Tibial artery (tissue), 4 donors: ENCODE data around the gene IL22RA2.
"Not testable (repeated sequence)": the region's sequence is repeated elsewhere in the genome, so short reads cannot be mapped to it uniquely, and the experiment has no call there.

Experiments
- DNase-seq, 2 donors: peaks; one replicate each; pipeline ENCODE4 v3.0.0-alpha.2; 2019
- H3K27ac ChIP-seq, 2 donors: fragments of 200-600 bp; sonication (generic) in 1 of 2; 1 replicate in 1 of 2; 2 replicates in 1 of 2; pipeline ENCODE4 v1.5.1; 2018 to 2019; ENCODE audit warnings: mild to moderate bottlenecking in 1 of 2
- H3K27me3 ChIP-seq, 2 donors: fragments of 200-600 bp; sonication (generic) in 1 of 2; one replicate each; pipeline versions ENCODE4 v1.5.1 to v1.6.0; 2016 to 2019
- H3K36me3 ChIP-seq, 3 donors: fragments of 200-600 bp; sonication (generic) in 2 of 3; one replicate each; pipeline ENCODE4 v1.5.1; 2016 to 2019; ENCODE audit warnings: mild to moderate bottlenecking in 2 of 3
- H3K4me1 ChIP-seq, 4 donors: fragments of 200-600 bp; sonication (generic) in 2 of 4; 1 replicate in 3 of 4; 2 replicates in 1 of 4; pipeline ENCODE4 v1.5.1; 2016 to 2019
- H3K4me3 ChIP-seq, 2 donors: fragments of 200-600 bp; sonication (generic) in 1 of 2; 1 replicate in 1 of 2; 2 replicates in 1 of 2; pipeline ENCODE4 v1.5.1; 2018 to 2019; ENCODE audit warnings: mild to moderate bottlenecking in 2 of 2
- H3K9me3 ChIP-seq, 3 donors: fragments of 200-600 bp; sonication (generic) in 1 of 3; one replicate each; pipeline ENCODE4 v1.5.1; 2016 to 2019
- intact Hi-C: fragments of 100-400 bp; cut with DNase I; formaldehyde crosslinking; loops from one replicate; pipeline ENCODE4 v1.15.0; 2023; ENCODE audit warnings: low total_unique reads
- TF ChIP-seq, protein P1 (sequence below), 2 experiments: fragments of 200-600 bp in 1 of 2; fragments of 450-650 bp in 1 of 2; IDR thresholded peaks; one replicate each; pipeline ENCODE4 v1.5.1; 2017 to 2019; ENCODE audit warnings: antibody characterized with exemption in 2 of 2, mild to moderate bottlenecking in 1 of 2, moderate library complexity in 1 of 2

IL22RA2 gene

DNA sequence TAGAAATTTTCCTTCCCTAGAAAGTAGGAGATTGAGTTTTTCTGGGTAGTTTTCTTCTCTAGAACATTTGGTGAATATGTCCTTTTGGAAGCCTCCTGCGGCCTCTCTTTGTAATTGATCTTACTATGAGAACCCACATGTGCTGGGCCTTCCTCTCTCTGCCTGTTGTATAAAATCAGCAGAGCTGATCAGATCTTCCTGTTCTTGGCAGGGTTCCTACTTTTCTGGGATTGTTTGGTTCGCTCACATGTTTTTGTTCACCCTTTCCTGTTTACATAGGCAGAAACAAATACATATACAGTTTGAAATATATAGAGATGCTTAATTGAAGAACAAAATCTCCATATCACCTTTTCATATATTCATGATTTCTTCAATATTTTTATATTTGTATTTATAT is 57.8 kb downstream of the IL22RA2 start:
- Histone ChIP-seq H3K27me3 (no peaks in the 10 kb centered on the region), H3K4me1 (no peaks in the 10 kb centered on the region), H3K4me3 (no peak overlapping the region), H3K27ac (no peak overlapping the region), H3K9me3 (peaks cover 0 to 15% (median 0%) of the 10 kb centered on the region in 3 donors), H3K36me3 (no peaks in the 10 kb centered on the region)
- intact Hi-C loops, result no loop called here
- no peak for DNase-seq
- TF ChIP-seq, protein P1, sequence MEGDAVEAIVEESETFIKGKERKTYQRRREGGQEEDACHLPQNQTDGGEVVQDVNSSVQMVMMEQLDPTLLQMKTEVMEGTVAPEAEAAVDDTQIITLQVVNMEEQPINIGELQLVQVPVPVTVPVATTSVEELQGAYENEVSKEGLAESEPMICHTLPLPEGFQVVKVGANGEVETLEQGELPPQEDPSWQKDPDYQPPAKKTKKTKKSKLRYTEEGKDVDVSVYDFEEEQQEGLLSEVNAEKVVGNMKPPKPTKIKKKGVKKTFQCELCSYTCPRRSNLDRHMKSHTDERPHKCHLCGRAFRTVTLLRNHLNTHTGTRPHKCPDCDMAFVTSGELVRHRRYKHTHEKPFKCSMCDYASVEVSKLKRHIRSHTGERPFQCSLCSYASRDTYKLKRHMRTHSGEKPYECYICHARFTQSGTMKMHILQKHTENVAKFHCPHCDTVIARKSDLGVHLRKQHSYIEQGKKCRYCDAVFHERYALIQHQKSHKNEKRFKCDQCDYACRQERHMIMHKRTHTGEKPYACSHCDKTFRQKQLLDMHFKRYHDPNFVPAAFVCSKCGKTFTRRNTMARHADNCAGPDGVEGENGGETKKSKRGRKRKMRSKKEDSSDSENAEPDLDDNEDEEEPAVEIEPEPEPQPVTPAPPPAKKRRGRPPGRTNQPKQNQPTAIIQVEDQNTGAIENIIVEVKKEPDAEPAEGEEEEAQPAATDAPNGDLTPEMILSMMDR (IDR thresholded peaks at IDR 0.05), result no peak

DNA sequence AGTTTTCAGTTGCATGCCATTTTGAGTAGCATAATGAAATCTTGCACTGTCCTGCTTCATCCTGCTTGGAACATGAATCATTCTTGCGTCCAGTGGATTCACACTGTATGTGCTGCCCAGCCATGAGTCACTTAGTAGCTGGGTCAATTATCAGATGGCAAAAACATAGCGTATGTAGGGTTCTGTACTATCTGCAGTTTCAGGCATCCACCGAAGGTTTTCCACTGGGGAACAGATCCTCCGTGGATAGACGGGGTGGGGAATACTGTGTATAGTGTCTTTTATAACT is 61.4 kb downstream of the IL22RA2 start:
- no peaks in the 10 kb centered on the region for H3K9me3 ChIP-seq
- no peak overlapping the region for H3K27ac ChIP-seq
- intact Hi-C loops, result no loop called here
- H3K27me3 ChIP-seq, result no peaks in the 10 kb centered on the region
- H3K36me3 ChIP-seq, result no peaks in the 10 kb centered on the region
- H3K4me3 ChIP-seq, result no peak overlapping the region
- H3K4me1 ChIP-seq, result no peaks in the 10 kb centered on the region
- no peak for DNase-seq
- TF ChIP-seq, protein P1 (IDR thresholded peaks at IDR 0.05), result no peak

- TF ChIP-seq, protein P1 (IDR thresholded peaks at IDR 0.05), result no peak
- Histone ChIP-seq H3K27me3 (no peaks in the 10 kb centered on the region), H3K4me3 (no peak overlapping the region), H3K36me3 (no peaks in the 10 kb centered on the region), H3K4me1 (no peaks in the 10 kb centered on the region), H3K9me3 (no peaks in the 10 kb centered on the region), H3K27ac (no peak overlapping the region)
- no peak for DNase-seq
- intact Hi-C loops, result no loop called here
These were observed 62.0 kb downstream of the IL22RA2 start for GRCh38 chr6:137111296-137112066.

GRCh38 chr6:137107767-137108105 is 65.7 kb downstream of the IL22RA2 start:
- Histone ChIP-seq H3K36me3 (no peaks in the 10 kb centered on the region), H3K4me1 (no peaks in the 10 kb centered on the region), H3K9me3 (no peaks in the 10 kb centered on the region), H3K4me3 (no peak overlapping the region), H3K27ac (no peak overlapping the region), H3K27me3 (no peaks in the 10 kb centered on the region)
- TF ChIP-seq, protein P1 (IDR thresholded peaks at IDR 0.05), result no peak
- no peak for DNase-seq
- intact Hi-C loops, result no loop called here

GRCh38 chr6:137107047-137107766 is 66.2 kb downstream of the IL22RA2 start:
- H3K4me1 ChIP-seq, H3K4me3 ChIP-seq, H3K27ac ChIP-seq, DNase-seq, H3K27me3 ChIP-seq, H3K36me3 ChIP-seq, H3K9me3 ChIP-seq, intact Hi-C loops: not testable (repeated sequence)

DNA sequence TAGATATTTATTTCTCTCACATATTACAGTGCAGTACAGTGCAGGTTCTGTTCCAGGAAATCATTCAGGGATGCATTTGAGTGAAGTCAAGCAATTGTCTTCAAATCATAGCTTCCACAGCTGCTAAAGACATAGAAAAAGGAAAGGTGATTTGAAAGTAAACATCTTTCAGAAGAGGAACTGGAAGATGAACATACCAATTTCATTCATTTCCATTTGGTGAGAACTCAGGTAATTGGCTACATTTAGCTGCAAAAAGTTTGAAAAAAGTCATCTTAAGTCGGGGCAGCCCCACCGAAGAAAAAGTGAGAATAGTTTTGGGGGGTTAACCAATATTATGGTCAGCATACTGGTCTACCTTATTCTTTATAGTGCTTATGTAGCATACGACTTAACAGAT is 67.3 kb downstream of the IL22RA2 start:
- DNase-seq, result no peak
- H3K4me1 ChIP-seq, result no peaks in the 10 kb centered on the region
- no peaks in the 10 kb centered on the region for H3K9me3 ChIP-seq
- intact Hi-C loops, result no loop called here
- no peaks in the 10 kb centered on the region for H3K36me3 ChIP-seq
- H3K27ac ChIP-seq, result no peak overlapping the region
- no peaks in the 10 kb centered on the region for H3K27me3 ChIP-seq
- TF ChIP-seq, protein P1 (IDR thresholded peaks at IDR 0.05), result no peak
- H3K4me3 ChIP-seq, result no peak overlapping the region
